MM.1S (cell line): ENCODE measurements around the gene C1orf21.

Source experiments
- DNase-seq: peaks from one replicate; pipeline ENCODE4 v3.0.0-alpha.2; 2015
- H2AFZ ChIP-seq: fragments of 300-600 bp; sonication (generic); 2 replicates; pipeline ENCODE4 v1.6.0; 2016; ENCODE audit warnings: antibody characterized with exemption, low read length
- H3F3A ChIP-seq: fragments of 300-600 bp; sonication (generic); 2 replicates; pipeline ENCODE4 v1.6.1; 2016; ENCODE audit warnings: mild to moderate bottlenecking, antibody characterized with exemption, low read length, moderate library complexity, mixed read lengths; ENCODE audit not compliant: insufficient read depth
- H3K27ac ChIP-seq: fragments of 300-600 bp; sonication (generic); 2 replicates; pipeline ENCODE4 v1.5.1; 2016; ENCODE audit warnings: mild to moderate bottlenecking, low read length
- H3K27me3 ChIP-seq: fragments of 300-600 bp; sonication (generic); replicated peaks from 2 replicates; pipeline ENCODE4 v1.6.0; 2016; ENCODE audit warnings: low read length; ENCODE audit not compliant: insufficient read depth
- H3K36me3 ChIP-seq: fragments of 300-600 bp; sonication (generic); replicated peaks from 2 replicates; pipeline ENCODE4 v1.6.1; 2016; ENCODE audit warnings: mild to moderate bottlenecking, low read length, mixed read lengths; ENCODE audit not compliant: insufficient read depth
- H3K4me1 ChIP-seq: fragments of 300-600 bp; sonication (generic); 2 replicates; pipeline ENCODE4 v1.6.1; 2016; ENCODE audit warnings: low read length, mixed read lengths
- H3K4me2 ChIP-seq: fragments of 300-600 bp; sonication (generic); 2 replicates; pipeline ENCODE4 v1.6.0; 2016; ENCODE audit warnings: low read depth, low read length
- H3K4me3 ChIP-seq: fragments of 300-600 bp; sonication (generic); 2 replicates; pipeline ENCODE4 v1.5.1; 2016; ENCODE audit warnings: low read length, mixed read lengths
- H3K79me2 ChIP-seq: fragments of 300-600 bp; sonication (generic); 2 replicates; pipeline ENCODE4 v1.6.1; 2016; ENCODE audit warnings: mixed run types, low read length, mixed read lengths
- H3K9ac ChIP-seq: fragments of 300-600 bp; sonication (generic); 2 replicates; pipeline ENCODE4 v1.6.1; 2016; ENCODE audit warnings: low read length, mixed read lengths
- H3K9me2 ChIP-seq: fragments of 300-600 bp; sonication (generic); replicated peaks from 2 replicates; pipeline ENCODE4 v1.6.1; 2016; ENCODE audit warnings: mild to moderate bottlenecking, low read length, mixed read lengths; ENCODE audit not compliant: insufficient read depth
- H3K9me3 ChIP-seq: fragments of 300-600 bp; sonication (generic); replicated peaks from 2 replicates; pipeline ENCODE4 v1.6.1; 2016; ENCODE audit warnings: mild to moderate bottlenecking, low read length, mixed read lengths; ENCODE audit not compliant: insufficient read depth
- H4K20me1 ChIP-seq: fragments of 300-600 bp; sonication (generic); 2 replicates; pipeline ENCODE4 v1.6.1; 2016; ENCODE audit warnings: mild to moderate bottlenecking, low read length, moderate library complexity, mixed read lengths; ENCODE audit not compliant: insufficient read depth
- CTCF ChIP-seq: fragments of 300-600 bp; sonication (generic); IDR thresholded peaks from 2 replicates; pipeline ENCODE4 v1.5.1; 2016; ENCODE audit warnings: antibody characterized with exemption, low read length, mixed read lengths
- EZH2 ChIP-seq: fragments of 300-600 bp; sonication (generic); optimal IDR thresholded peaks from 2 replicates; pipeline ENCODE3; 2017; ENCODE audit warnings: low read depth, mild to moderate bottlenecking, antibody characterized with exemption, low read length, mixed read lengths
- EZH2phosphoT487 ChIP-seq: fragments of 300-600 bp; sonication (generic); IDR thresholded peaks from 2 replicates; pipeline ENCODE4 v1.6.1; 2018; ENCODE audit warnings: antibody characterized with exemption, low read length

Gene C1orf21

GRCh38 chr1:184605941-184606340, 219.1 kb downstream of the C1orf21 start:
- no peaks in the 10 kb centered on the region for H3K36me3 ChIP-seq
- no peak overlapping the region for H3K27ac ChIP-seq
- H3K9me3 ChIP-seq: no peaks in the 10 kb centered on the region
- no peaks in the 10 kb centered on the region for H4K20me1 ChIP-seq
- peaks cover 5% of the 10 kb centered on the region; the same call in 1 of the 2 replicates for H3F3A ChIP-seq
- no peaks in the 10 kb centered on the region for H3K27me3 ChIP-seq
- no peak overlapping the region for H3K4me3 ChIP-seq
- no peaks in the 10 kb centered on the region for H3K9me2 ChIP-seq
- H3K4me1 ChIP-seq: peaks cover 19% of the 10 kb centered on the region
- no peaks in the 10 kb centered on the region for H3K79me2 ChIP-seq
- DNase-seq: no peak
- no peak overlapping the region for H3K9ac ChIP-seq
- no peak overlapping the region for H2AFZ ChIP-seq
- TF ChIP-seq CTCF (no peak), EZH2 (no peak), EZH2phosphoT487 (no peak)
- no peak overlapping the region for H3K4me2 ChIP-seq

- H3K27ac ChIP-seq: no peak overlapping the region
- H3F3A ChIP-seq: no peaks in the 10 kb centered on the region
- H3K4me1 ChIP-seq: peaks cover 13% of the 10 kb centered on the region
- H3K4me2 ChIP-seq: no peak overlapping the region
- TF ChIP-seq EZH2: no peak
- no peak for TF ChIP-seq CTCF
- TF ChIP-seq EZH2phosphoT487: no peak
- no peaks in the 10 kb centered on the region for H4K20me1 ChIP-seq
- H3K36me3 ChIP-seq: no peaks in the 10 kb centered on the region
- no peaks in the 10 kb centered on the region for H3K9me2 ChIP-seq
- no peak overlapping the region for H3K4me3 ChIP-seq
- H3K9ac ChIP-seq: no peak overlapping the region
- no peaks in the 10 kb centered on the region for H3K9me3 ChIP-seq
- H3K79me2 ChIP-seq: no peaks in the 10 kb centered on the region
- no peak overlapping the region for H2AFZ ChIP-seq
- no peak for DNase-seq
- H3K27me3 ChIP-seq: no peaks in the 10 kb centered on the region
Measured at GRCh38 chr1:184606786-184607185, 220.0 kb downstream of the C1orf21 start.

DNA sequence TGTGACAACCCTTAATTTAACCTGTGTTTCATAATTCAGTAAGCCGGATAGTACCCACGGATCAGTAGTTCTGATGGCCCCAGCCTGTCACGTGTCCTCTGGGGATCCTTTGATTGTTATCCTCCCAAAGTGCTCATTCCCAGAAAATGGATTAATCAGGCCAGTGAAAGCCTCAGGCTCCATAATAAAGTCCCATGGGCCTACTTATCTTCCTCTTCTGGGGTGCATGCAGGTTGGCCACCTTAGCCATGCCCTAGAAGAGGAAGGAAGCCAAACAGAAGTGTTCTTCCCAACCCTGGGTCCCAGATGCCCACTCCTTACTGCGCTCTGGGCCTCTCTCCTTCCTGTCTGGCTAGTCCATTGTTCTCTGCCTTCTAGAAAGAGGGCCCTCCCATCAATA, 221.8 kb downstream of the C1orf21 start:
- DNase-seq: no peak
- no peaks in the 10 kb centered on the region for H3F3A ChIP-seq

More for the DNA sequence above, 221.8 kb downstream of the C1orf21 start:
- TF ChIP-seq EZH2phosphoT487 (no peak), CTCF (no peak), EZH2 (no peak)
- Histone ChIP-seq H3K9ac (no peak overlapping the region), H3K27ac (no peak overlapping the region), H3K9me3 (no peaks in the 10 kb centered on the region), H2AFZ (no peak overlapping the region), H3K4me3 (no peak overlapping the region), H3K4me2 (no peak overlapping the region), H3K4me1 (0 out of 2 replicates have a peak, but pooled peaks cover 7% of the 10 kb centered on the region), H4K20me1 (no peaks in the 10 kb centered on the region), H3K79me2 (no peaks in the 10 kb centered on the region), H3K27me3 (no peaks in the 10 kb centered on the region), H3K9me2 (no peaks in the 10 kb centered on the region), H3K36me3 (no peaks in the 10 kb centered on the region)
